Left ventricle myocardium inferior (tissue), 1 donor: ENCODE data around the gene PLPP4. TPM values are rescaled to one million over a fixed set of nuclear protein-coding genes. Genes with fewer than 3 reads are reported as not detected.

Source experiments
- DNase-seq: peaks from one replicate; pipeline ENCODE4 v3.0.0-alpha.2; 2020
- H3K27ac ChIP-seq: fragments of 200-600 bp; replicated peaks from 2 replicates; pipeline ENCODE4 v1.8.0; 2021
- H3K27me3 ChIP-seq: fragments of 200-600 bp; 2 replicates; pipeline ENCODE4 v1.8.0; 2021; ENCODE audit warnings: low read depth
- H3K36me3 ChIP-seq: fragments of 200-600 bp; 2 replicates; pipeline ENCODE4 v1.8.0; 2021
- H3K4me1 ChIP-seq: fragments of 200-600 bp; 2 replicates; pipeline ENCODE4 v1.8.0; 2021
- H3K4me3 ChIP-seq: fragments of 200-600 bp; 2 replicates; pipeline ENCODE4 v1.8.0; 2021; ENCODE audit warnings: mild to moderate bottlenecking, moderate library complexity
- H3K9me3 ChIP-seq: fragments of 200-600 bp; replicated peaks from 2 replicates; pipeline ENCODE4 v1.8.0; 2021
- CTCF ChIP-seq: fragments of 200-600 bp; IDR thresholded peaks from 2 replicates; pipeline ENCODE4 v1.8.0; 2021; ENCODE audit warnings: antibody characterized with exemption, mild to moderate bottlenecking, borderline replicate concordance
- intact Hi-C: fragments of 100-400 bp; cut with micrococcal nuclease; formaldehyde crosslinking; loops from one replicate; pipeline ENCODE4 v1.11.0; 2022
- total RNA-seq: library from RNA; stranded (reverse); fragmentation: NEBNext Ultra II Directional; extraction: Animal tissue kit (Norgen Biotek cat#: 25700); gene quantifications from one replicate; pipeline ENCODE4 v1.2.1, GENCODE V29; 2021
- donor health status: DM: no; HTN: yes; CAD: no; lungs with severe emphysema.

The PLPP4 gene
- total RNA-seq, 1 donor from 2014 or later, result not detected

GRCh38 chr10:120436439-120437112 is 20.5 kb upstream of the PLPP4 start:
- H3K27me3 ChIP-seq, result peaks cover 29% of the 10 kb centered on the region
- DNase-seq, result no peak
- H3K27ac ChIP-seq, result no peak overlapping the region
- H3K9me3 ChIP-seq, result no peaks in the 10 kb centered on the region
- H3K36me3 ChIP-seq, result no peaks in the 10 kb centered on the region
- no peak for TF ChIP-seq CTCF
- H3K4me3 ChIP-seq, result no peak overlapping the region
- intact Hi-C loops, result no loop called here
- no peaks in the 10 kb centered on the region for H3K4me1 ChIP-seq

- TF ChIP-seq CTCF, result no peak
- H3K27ac ChIP-seq, result no peak overlapping the region
- H3K4me3 ChIP-seq, result no peak overlapping the region
- no peaks in the 10 kb centered on the region for H3K9me3 ChIP-seq
- no peaks in the 10 kb centered on the region for H3K36me3 ChIP-seq
- no peak for DNase-seq
- no peaks in the 10 kb centered on the region for H3K4me1 ChIP-seq
- intact Hi-C loops, result no loop called here
- peaks cover 19% of the 10 kb centered on the region for H3K27me3 ChIP-seq
Observed at GRCh38 chr10:120437541-120437940, 19.5 kb upstream of the PLPP4 start.

GRCh38 chr10:120451968-120452367 is 5.1 kb upstream of the PLPP4 start:
- Histone ChIP-seq H3K9me3 (no peaks in the 10 kb centered on the region), H3K27me3 (peaks cover 20% of the 10 kb centered on the region), H3K4me1 (peaks cover 7% of the 10 kb centered on the region), H3K4me3 (no peak overlapping the region), H3K36me3 (no peaks in the 10 kb centered on the region), H3K27ac (no peak overlapping the region)
- DNase-seq, result no peak
- no peak for TF ChIP-seq CTCF
- intact Hi-C loops, result no loop called here

- intact Hi-C loops, result no loop called here
- no peaks in the 10 kb centered on the region for H3K36me3 ChIP-seq
- H3K27me3 ChIP-seq, result peaks cover 34% of the 10 kb centered on the region
- DNase-seq, result no peak
- peaks cover 15% of the 10 kb centered on the region for H3K4me1 ChIP-seq
- H3K9me3 ChIP-seq, result no peaks in the 10 kb centered on the region
- no peak for TF ChIP-seq CTCF
- no peak overlapping the region for H3K4me3 ChIP-seq
- no peak overlapping the region for H3K27ac ChIP-seq
Observed at GRCh38 chr10:120453319-120453718, 3.7 kb upstream of the PLPP4 start.

GRCh38 chr10:120453886-120454285 is 3.1 kb upstream of the PLPP4 start:
- Histone ChIP-seq H3K4me3 (no peak overlapping the region), H3K4me1 (peaks cover 15% of the 10 kb centered on the region), H3K27ac (no peak overlapping the region), H3K9me3 (no peaks in the 10 kb centered on the region), H3K27me3 (peaks cover 39% of the 10 kb centered on the region), H3K36me3 (no peaks in the 10 kb centered on the region)
- no peak for TF ChIP-seq CTCF
- intact Hi-C loops, result no loop called here
- DNase-seq, result no peak
